Panc1 (cell line): ENCODE data around the gene MINAR1.

Experiments
- POLR2AphosphoS5 ChIP-seq: IDR thresholded peaks from 2 replicates; pipeline ENCODE4 v1.6.1; 2012; ENCODE audit warnings: mild to moderate bottlenecking, low read depth, low read length, moderate library complexity
- SIN3A ChIP-seq: IDR thresholded peaks from 2 replicates; pipeline ENCODE4 v1.6.1; 2012; ENCODE audit warnings: low read depth, mild to moderate bottlenecking, low read length, moderate library complexity, borderline replicate concordance; ENCODE audit not compliant: insufficient read depth
- TCF7L2 ChIP-seq: IDR thresholded peaks from 2 replicates; pipeline ENCODE4 v1.6.1; 2011; ENCODE audit warnings: mild to moderate bottlenecking, low read depth, low read length, inconsistent platforms
- TF ChIP-seq, protein P1 (sequence below): fragments of 450-650 bp; IDR thresholded peaks from 2 replicates; pipeline ENCODE4 v1.5.1; 2017; ENCODE audit warnings: mild to moderate bottlenecking
- TF ChIP-seq, protein P2 (sequence below), 2 experiments: IDR thresholded peaks; 2 replicates each; pipeline ENCODE4 v1.6.1; 2011 to 2012; ENCODE audit warnings: low read depth in 2 of 2, control low read depth in 1 of 2, low read length in 1 of 2, mild to moderate bottlenecking in 1 of 2, moderate library complexity in 1 of 2; ENCODE audit not compliant: insufficient read depth in 1 of 2

DNA sequence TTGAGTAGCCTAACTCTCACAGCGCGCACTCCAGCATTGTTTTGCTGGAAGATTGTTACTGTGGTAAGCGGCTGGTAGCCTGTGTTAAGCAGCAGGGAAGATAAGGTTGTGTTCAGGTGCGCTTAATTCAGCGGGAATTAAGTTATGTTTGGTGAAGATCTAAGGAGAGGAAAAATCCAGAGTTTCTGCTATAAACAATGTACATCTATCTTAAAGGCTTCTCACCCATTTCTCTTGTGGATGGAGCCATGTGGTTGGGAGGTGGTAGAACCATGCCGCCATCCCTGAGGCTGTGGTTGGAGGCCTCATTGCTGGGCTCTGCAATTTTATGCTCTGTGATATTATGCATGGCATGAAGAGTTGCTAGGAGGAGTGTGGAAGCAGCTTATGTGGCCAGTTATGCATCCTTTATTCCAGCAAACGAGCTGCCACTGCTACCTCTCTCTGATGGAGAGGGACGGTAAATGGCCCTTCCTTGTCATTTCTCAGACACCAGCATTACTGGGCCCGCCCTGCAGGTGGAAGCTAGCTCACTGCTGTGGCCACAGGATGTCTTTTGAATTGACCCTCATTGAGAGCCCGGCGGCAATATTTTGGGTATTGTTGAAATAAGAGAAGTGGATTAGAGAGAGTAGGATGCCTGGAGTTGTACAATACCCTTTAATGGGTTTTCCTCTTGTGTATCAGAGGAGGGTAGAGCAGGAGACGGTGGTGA is 1.3 kb downstream of the MINAR1 start:
- TF ChIP-seq, protein P1, sequence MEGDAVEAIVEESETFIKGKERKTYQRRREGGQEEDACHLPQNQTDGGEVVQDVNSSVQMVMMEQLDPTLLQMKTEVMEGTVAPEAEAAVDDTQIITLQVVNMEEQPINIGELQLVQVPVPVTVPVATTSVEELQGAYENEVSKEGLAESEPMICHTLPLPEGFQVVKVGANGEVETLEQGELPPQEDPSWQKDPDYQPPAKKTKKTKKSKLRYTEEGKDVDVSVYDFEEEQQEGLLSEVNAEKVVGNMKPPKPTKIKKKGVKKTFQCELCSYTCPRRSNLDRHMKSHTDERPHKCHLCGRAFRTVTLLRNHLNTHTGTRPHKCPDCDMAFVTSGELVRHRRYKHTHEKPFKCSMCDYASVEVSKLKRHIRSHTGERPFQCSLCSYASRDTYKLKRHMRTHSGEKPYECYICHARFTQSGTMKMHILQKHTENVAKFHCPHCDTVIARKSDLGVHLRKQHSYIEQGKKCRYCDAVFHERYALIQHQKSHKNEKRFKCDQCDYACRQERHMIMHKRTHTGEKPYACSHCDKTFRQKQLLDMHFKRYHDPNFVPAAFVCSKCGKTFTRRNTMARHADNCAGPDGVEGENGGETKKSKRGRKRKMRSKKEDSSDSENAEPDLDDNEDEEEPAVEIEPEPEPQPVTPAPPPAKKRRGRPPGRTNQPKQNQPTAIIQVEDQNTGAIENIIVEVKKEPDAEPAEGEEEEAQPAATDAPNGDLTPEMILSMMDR: no peak
- TF ChIP-seq POLR2AphosphoS5 (no peak), TCF7L2 (no peak), SIN3A (no peak)
- TF ChIP-seq, protein P2, sequence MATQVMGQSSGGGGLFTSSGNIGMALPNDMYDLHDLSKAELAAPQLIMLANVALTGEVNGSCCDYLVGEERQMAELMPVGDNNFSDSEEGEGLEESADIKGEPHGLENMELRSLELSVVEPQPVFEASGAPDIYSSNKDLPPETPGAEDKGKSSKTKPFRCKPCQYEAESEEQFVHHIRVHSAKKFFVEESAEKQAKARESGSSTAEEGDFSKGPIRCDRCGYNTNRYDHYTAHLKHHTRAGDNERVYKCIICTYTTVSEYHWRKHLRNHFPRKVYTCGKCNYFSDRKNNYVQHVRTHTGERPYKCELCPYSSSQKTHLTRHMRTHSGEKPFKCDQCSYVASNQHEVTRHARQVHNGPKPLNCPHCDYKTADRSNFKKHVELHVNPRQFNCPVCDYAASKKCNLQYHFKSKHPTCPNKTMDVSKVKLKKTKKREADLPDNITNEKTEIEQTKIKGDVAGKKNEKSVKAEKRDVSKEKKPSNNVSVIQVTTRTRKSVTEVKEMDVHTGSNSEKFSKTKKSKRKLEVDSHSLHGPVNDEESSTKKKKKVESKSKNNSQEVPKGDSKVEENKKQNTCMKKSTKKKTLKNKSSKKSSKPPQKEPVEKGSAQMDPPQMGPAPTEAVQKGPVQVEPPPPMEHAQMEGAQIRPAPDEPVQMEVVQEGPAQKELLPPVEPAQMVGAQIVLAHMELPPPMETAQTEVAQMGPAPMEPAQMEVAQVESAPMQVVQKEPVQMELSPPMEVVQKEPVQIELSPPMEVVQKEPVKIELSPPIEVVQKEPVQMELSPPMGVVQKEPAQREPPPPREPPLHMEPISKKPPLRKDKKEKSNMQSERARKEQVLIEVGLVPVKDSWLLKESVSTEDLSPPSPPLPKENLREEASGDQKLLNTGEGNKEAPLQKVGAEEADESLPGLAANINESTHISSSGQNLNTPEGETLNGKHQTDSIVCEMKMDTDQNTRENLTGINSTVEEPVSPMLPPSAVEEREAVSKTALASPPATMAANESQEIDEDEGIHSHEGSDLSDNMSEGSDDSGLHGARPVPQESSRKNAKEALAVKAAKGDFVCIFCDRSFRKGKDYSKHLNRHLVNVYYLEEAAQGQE (IDR thresholded peaks at IDR 0.05; ENCODE audit: insufficient read depth in 1 of 2, low read depth in 2 of 2, low read length in 1 of 2): no peak
